Esophagus muscularis mucosa (tissue), 3 donors: Measurements from ENCODE around the gene RAMACL.

Experiments
- CTCF ChIP-seq, 3 experiments: fragments of 200-600 bp in 2 of 3; fragments of 450-650 bp in 1 of 3; sonication (generic) in 2 of 3; IDR thresholded peaks; one replicate each; pipeline ENCODE4 v1.5.1; 2017 to 2019; ENCODE audit warnings: antibody characterized with exemption in 3 of 3, mild to moderate bottlenecking in 2 of 3, moderate library complexity in 1 of 3
- EP300 ChIP-seq: sonication (generic); formaldehyde crosslinking; IDR thresholded peaks from one replicate; pipeline ENCODE4 v1.6.1; 2017; ENCODE audit warnings: antibody characterized with exemption

GRCh38 chr6:166625356-166625755, 38.9 kb upstream of the RAMACL start:
- TF ChIP-seq CTCF (IDR thresholded peaks at IDR 0.05): no peak
- no peak for TF ChIP-seq EP300
